ENCODE data around the gene FAF1. TPM values are rescaled to one million over a fixed set of nuclear protein-coding genes. Genes with fewer than 3 reads are reported as not detected.

The FAF1 gene
- polyA plus RNA-seq, 1 of the 3 experiments (the other 2 are of a cell fraction) = 8.7 TPM

- Histone ChIP-seq H4K20me1 (ENCODE audit: insufficient read depth) (no peaks in the 10 kb centered on the region), H3K4me2 (no peak overlapping the region), H3K27ac (ENCODE audit: low read depth in 2 of 2, low read length in 1 of 2) (no peak overlapping the region), H2AFZ (ENCODE audit: low read depth) (no peak overlapping the region), H3K9me2 (no peaks in the 10 kb centered on the region), H3K4me1 (ENCODE audit: control insufficient read depth in 1 of 2, insufficient read depth in 2 of 2, low read depth in 1 of 2, low read length in 1 of 2) (no peaks in the 10 kb centered on the region), H3K4me3 (ENCODE audit: low read depth in 2 of 2, low read length in 1 of 2) (no peak overlapping the region), H3K79me2 (ENCODE audit: insufficient read depth) (no peaks in the 10 kb centered on the region), H3F3A (replicated peaks; ENCODE audit: insufficient read depth) (no peaks in the 10 kb centered on the region), H3K9me3 (peaks cover 5% of the 10 kb centered on the region; the same call in 1 of the 2 replicates), H3K9ac (no peak overlapping the region), H3K27me3 (ENCODE audit: insufficient read depth) (no peaks in the 10 kb centered on the region), H3K36me3 (replicated peaks in 1 of 2; ENCODE audit: control insufficient read depth in 1 of 2, insufficient read depth in 2 of 2, low read length in 1 of 2) (peaks cover 0 to 27% of the 10 kb centered on the region in 2 experiments)
- CTCF ChIA-PET = interaction anchor here (1.1 kb wide), 1 partner anchor 99 kb away, joined by 3 read pairs; no protein-coding TSS in a partner anchor
- TF ChIP-seq USF1 (IDR thresholded peaks at IDR 0.05; ENCODE audit: borderline replicate concordance, low read depth) (no peak), MEF2A (IDR thresholded peaks at IDR 0.05; ENCODE audit: borderline replicate concordance, low read depth) (no peak), REST (IDR thresholded peaks at IDR 0.05; ENCODE audit: low read depth, low read length) (no peak), POLR2AphosphoS5 (IDR thresholded peaks at IDR 0.05; ENCODE audit: low read depth, low read length) (no peak), NRF1 (IDR thresholded peaks at IDR 0.05; ENCODE audit: low read depth, low read length) (no peak), EP300 (IDR thresholded peaks at IDR 0.05; ENCODE audit: borderline replicate concordance in 1 of 2, low read depth in 1 of 2, low read length in 1 of 2) (no peak), TEAD4 (IDR thresholded peaks at IDR 0.05; ENCODE audit: borderline replicate concordance, insufficient read depth) (no peak), FOSL2 (IDR thresholded peaks at IDR 0.05; ENCODE audit: borderline replicate concordance, low read depth) (no peak), FOXM1 (IDR thresholded peaks at IDR 0.05; ENCODE audit: low read depth) (no peak), TAF1 (IDR thresholded peaks at IDR 0.05; ENCODE audit: borderline replicate concordance, low read depth, low read length) (no peak), SIN3A (IDR thresholded peaks at IDR 0.05; ENCODE audit: borderline replicate concordance, low read depth, low read length) (no peak), ZBTB33 (IDR thresholded peaks at IDR 0.05; ENCODE audit: borderline replicate concordance, low read depth) (no peak), NFIC (IDR thresholded peaks at IDR 0.05; ENCODE audit: borderline replicate concordance) (no peak), FOXJ3 (CRISPR knock-in tag; IDR thresholded peaks at IDR 0.05) (no peak), MAX (IDR thresholded peaks at IDR 0.05; ENCODE audit: low read depth) (no peak), JUND (IDR thresholded peaks at IDR 0.05) (no peak), GABPA (IDR thresholded peaks at IDR 0.05; ENCODE audit: low read depth) (no peak), YY1 (IDR thresholded peaks at IDR 0.05; ENCODE audit: low read depth) (no peak), ELF1 (IDR thresholded peaks at IDR 0.05) (no peak), MXI1 (IDR thresholded peaks at IDR 0.05; ENCODE audit: low read depth, low read length) (no peak)
- POLR2A ChIA-PET = no interaction called here
- DNase-seq = no peak
- WGBS (ENCODE audit: low lambda C conversion rate) = 96% methylated on average over 3 of the region's 3 CpGs
These were observed 436.5 kb downstream of the FAF1 start for GRCh38 chr1:50523548-50523947.
